HS-27A (cell line): Measurements from ENCODE around the gene FOXL1.

Experiments used
- DNase-seq: peaks from one replicate; pipeline ENCODE4 v3.0.0-alpha.2; 2012; ENCODE audit warnings: low read depth, missing footprints

The FOXL1 gene

DNA sequence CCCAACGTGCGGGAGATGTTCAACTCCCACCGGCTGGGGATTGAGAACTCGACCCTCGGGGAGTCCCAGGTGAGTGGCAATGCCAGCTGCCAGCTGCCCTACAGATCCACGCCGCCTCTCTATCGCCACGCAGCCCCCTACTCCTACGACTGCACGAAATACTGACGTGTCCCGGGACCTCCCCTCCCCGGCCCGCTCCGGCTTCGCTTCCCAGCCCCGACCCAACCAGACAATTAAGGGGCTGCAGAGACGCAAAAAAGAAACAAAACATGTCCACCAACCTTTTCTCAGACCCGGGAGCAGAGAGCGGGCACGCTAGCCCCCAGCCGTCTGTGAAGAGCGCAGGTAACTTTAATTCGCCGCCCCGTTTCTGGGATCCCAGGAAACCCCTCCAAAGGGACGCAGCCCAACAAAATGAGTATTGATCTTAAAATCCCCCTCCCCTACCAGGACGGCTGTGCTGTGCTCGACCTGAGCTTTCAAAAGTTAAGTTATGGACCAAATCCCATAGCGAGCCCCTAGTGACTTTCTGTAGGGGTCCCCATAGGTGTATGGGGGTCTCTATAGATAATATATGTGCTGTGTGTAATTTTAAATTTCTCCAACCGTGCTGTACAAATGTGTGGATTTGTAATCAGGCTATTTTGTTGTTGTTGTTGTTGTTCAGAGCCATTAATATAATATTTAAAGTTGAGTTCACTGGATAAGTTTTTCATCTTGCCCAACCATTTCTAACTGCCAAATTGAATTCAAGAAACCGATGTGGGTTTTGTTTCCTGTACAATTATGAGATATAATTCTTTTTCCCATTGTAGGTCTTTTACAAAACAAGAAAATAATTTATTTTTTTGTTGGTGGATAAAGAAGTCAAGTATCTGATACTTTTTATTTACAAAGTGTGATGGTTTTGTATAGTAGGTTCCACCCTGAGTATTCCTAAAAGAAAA lies 9.4 kb upstream of the FOXL1 start:
- no peak for DNase-seq

DNA sequence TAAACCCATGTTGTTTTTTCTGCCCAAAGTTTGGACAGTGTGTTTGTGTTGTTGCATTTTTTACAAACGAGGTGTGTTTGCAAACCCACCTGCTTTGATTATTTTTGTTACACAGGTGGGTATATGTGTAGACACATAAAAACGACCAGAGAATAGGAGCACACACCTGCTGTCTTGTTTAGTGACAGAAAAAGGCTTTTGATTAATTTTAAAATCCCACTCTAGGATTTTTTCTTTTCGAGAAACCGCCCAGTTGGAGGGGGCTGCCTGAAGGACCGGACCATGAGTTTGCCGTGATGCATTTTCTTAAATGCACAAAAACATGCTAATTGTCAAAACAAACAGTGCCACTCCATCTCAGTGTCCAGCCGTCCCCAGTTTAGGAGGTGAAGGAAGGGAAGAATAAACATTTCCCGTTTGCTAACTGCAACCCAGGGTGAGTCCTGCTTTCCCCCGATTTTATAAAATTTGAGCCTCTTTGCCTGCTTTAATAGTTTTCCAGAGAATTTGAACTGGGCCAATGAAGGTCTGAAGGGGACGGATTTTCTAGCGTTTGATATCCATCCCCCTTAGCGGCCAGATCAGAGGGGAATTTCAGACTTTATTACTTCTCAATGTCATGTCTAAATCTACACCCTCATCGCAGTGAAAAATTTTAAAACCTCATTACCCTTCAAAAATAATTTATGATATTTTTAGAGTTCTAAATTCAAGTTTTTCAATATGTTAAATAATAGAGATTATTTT lies 8.5 kb upstream of the FOXL1 start:
- no peak for DNase-seq

DNA sequence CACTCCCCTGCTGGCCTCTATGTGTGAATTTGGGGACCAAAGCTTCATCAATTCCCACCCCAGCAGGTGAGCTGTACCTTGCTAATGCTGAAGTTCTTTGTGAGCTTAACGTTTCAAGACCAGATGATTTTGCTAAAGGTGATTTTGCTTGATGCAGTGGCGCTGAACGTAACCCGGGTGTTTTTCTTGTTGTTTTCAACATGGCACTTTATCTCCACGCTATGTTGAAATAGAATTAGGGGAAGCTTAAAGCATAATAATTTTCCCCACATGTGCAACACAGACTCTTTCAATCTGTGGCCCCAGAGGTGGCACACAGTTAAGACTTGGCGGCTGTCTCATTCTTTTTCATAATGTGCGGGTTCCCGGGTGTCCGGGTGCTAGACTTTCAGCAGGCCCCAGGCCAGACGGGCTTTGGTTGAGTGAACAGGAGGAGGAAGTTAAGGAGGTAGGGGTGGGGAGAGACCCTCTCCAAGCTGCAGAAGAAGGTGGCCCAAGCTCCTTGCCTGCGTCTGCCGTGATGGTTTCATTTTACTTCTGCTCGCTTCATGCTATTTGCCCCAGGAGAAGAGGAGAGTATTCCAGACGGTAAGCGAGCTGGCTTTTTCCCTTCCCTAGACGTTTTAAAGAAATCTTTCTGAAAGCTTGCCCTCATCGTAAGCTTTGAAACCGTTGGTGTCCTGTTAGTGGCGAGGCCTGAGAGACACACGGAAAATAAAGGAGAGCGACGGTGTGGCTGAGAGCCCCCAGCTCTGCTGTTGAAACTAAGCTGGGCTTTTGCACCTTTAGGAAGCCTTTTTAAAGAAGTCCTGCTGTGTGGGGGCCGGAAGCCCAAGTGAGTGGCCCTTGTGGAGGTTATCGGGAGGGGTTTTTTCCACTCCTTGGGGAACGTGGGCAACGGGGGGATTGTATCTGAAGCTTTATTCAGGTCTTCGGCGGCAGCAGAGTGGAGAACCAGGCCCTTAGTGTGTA lies 7.5 kb upstream of the FOXL1 start:
- DNase-seq: no peak

DNA sequence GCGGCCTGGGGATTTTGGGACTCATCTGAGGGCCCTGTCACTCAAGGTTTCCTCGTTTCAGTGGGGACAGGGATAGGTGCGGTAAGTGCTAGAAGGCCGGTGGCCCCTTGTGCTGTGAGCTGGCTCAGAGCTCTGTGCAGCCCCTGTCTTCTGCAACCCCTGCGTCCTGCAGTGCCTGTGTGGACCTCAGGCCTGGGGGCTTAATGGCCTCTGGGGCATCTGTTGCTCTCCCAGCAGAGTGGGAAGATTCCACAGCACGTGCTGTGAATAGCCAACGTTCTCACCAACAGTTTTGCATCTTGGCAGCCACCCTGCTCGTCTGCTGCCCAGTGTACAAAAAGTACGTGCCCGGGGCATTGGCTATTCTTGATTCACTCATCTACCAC lies 6.8 kb upstream of the FOXL1 start:
- no peak for DNase-seq

DNA sequence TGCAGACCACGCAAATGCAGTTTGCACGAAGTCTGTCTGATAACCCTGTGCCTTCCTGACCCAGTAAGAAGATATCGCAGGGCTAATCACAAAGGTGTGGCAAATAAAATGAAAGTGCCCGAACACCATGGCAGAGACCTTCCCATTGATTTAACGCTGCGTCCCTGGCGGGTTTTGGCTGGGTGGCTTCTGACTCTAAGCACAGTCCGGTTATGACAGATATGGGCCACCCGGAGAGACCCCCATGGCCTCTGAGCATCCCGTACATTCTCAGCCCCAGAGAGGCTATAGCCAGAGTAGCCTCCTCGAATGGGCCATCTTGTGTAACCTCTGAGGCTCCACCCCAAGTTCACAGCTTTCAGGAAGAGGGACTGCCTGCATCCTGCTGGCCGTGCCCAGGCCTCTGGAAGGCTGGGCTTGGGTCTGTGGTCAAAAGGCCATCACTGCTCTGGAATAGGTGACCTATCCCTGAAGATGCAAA lies 6.3 kb upstream of the FOXL1 start:
- no peak for DNase-seq

DNA sequence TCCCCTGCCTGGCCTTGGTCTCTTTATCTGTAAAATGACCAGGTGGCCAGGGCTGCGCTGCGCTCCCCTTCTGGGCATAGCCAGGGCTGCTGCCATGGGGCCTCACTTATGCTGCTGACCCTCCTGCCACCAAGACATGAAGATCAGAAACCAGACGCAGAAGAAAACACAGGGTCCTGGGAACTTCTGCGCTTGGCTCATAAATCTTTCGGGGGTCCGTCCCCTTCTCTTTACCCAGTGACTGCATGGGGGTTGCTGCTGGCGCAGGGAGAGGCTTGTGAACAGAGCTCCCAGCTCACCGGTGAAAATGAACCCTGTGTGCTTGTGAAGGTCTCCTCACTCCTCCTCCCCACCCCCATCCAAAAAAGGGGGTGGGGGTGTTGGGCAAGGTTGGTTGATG lies 5.7 kb upstream of the FOXL1 start:
- no peak for DNase-seq

DNA sequence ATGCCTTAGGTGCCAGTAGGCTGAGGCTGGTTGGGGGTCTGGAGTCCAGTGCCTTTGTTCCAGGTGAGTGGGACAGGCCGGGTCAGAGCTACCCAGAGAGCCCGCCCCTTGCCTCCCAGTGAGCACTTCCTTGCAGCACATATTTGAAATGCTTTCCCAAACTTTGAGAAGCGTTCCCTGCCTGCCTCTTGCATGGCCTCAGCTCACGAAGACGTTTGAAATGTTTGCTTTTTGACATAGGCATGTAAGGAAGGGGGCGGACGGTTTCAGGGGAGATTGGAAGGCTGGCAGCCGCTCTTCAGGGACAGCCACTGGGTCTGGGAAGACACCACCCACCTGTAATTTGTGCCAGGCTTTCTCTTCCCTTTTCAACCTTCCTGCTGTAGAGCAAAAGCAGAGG lies 5.1 kb upstream of the FOXL1 start:
- no peak for DNase-seq

DNA sequence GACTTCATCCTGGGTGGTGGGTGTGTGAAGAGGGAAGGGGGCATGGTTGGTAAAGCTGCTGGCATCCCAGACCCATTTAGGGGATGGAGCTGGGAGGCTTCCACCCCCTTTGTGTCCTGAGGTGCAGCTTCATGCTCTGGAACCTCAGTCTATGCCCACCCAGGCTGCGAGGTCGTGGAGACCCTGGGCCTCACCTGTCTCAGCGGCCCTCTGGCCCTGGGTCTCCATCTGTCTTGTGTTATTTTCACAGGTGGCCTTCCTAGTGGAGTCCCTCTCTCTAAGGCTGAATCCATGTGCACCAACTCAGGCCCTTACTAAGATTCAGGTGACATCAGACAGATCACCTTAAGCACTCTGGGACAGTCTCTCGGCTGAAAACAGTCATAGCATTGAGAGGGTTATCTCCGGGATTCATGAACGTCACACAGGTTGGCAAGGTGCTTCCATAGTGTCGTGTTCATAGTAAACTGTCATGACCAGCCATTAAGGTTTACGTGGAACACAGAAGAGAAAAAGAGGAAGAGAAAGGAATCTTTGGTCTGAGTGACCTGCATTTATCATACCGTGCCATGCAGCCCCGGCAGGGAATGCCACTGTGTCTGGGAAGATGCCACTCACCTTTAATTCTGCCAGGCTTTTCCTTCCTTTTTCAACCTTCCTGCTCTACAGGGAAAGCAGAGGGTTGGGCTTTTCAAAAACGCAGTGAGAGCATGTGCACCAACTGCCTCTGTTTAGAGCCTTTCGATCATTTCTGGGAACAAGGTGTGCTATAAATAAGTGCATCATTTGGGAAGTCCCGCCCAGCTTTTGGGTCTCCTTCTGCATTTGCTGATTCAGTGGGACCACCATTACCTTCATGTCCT lies 4.5 kb upstream of the FOXL1 start:
- DNase-seq: no peak

DNA sequence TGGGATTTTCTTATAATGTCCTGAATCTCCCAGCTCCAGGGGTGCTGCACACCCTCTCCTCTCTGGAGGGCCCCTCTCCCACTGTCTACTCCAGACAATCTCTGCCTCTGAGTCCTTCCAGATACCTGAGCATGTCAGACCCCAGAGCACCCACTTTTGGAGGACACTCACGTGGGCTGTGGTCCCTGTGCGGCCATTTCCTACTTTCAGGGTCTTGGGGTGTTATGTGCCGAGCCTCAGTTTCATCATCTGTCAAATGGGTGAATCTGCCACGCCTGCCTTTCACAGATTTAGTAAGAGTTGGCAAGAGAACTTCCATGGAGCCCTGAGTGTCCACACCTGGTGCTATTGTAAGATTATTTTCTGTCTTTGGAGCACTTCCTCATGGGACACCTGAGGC lies 3.7 kb upstream of the FOXL1 start:
- DNase-seq: no peak

DNA sequence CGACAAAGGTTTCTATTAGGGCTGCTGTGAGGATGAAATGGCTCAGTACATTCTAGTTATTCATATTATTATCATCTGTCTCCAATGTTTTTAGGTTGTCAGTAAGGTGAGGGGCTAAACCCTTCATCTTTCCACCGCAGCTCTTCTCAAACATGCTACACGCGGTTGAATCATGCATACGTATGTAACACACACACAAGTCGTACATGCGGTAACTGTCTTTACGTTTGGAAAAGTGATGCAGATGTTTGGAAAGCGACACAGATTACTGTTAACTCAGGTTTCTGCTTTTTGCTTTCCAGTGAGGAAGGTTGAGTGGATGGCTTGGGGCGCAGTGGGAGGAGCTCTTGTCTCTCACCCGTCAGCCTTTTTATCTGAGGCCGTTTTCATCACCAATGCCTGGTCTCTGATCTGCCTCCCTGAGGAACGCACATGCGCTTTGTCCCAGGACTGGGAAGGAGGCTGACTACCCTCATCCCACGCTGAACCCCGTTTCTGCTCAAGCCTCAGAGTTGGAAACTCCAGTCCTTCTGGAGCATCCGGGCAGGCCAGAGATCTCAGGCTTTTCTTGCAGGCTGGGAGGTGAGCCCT lies 3.2 kb upstream of the FOXL1 start:
- DNase-seq: no peak

DNA sequence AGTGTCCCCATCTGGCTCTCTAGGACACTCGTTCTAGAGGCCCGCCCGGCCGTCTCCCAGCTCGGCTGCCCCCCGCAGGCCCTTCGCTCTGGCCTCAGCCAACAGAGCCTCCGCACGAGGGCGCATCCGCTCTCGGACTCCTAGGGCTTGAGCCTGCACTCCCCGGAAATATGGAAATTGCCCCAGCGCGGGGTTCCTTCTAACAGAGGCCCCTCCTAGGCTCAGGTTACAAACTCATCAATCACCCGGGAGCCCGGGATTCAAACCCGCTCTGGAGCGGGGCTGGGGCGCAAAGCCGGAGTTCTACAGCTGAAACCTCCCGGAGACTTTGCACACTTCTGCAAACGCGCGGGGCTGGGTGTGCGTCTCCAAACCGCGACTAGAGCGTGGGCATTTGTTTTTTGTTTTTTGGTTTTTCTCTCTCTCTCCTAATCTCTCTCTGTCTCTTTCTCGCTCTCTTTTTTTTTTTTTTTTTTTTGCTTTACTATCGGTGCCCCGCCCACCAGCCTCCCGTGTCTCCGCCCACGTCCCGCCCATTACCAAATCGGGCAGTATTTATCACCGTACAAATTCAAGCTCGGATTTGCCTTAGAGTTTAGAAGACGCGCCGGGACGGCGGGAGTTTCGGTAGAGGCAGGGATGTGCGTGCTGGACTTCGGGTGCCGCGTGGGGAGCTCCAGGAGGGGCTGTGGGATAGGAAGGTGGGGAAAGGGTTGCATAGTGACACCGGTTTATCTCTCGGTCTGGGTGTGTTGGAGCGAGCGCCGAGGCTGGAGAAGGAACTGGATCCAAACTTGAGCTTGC lies 2.4 kb upstream of the FOXL1 start:
- DNase-seq: no peak

DNA sequence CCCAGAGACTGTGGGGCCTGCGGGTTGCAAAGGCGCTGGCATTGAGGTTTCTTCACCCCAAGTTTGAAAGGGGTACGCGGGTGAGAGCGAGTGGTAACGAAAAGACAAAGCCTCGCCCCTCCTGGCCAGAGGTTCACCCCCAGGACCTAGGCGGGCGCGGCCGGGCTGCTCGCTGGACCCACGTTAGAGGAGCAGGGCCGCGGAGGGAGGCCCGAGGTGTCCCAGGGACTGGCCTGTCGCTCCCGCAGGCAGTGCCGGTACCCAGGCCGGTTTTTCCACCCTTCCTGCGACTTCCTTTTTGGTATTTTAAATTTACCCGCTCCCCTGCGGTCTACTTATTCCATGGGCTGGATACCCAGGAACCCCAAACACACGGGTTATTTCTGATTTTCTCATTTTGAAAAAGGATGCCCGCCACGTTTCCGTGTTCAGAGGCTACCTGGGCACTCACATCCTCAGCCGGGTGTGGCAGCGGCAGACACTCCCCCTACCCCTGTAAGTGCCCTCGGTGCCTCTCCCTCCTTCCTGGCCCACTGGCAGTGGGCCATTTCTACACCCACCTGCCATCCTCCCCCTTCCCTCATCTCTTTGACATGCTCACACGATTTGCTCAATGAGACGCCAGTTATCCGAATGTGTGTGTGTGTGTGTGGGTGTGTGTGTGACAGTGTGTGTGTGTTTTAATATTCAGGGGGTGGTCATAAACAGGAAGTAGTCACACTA lies 1.6 kb upstream of the FOXL1 start:
- DNase-seq: no peak

DNA sequence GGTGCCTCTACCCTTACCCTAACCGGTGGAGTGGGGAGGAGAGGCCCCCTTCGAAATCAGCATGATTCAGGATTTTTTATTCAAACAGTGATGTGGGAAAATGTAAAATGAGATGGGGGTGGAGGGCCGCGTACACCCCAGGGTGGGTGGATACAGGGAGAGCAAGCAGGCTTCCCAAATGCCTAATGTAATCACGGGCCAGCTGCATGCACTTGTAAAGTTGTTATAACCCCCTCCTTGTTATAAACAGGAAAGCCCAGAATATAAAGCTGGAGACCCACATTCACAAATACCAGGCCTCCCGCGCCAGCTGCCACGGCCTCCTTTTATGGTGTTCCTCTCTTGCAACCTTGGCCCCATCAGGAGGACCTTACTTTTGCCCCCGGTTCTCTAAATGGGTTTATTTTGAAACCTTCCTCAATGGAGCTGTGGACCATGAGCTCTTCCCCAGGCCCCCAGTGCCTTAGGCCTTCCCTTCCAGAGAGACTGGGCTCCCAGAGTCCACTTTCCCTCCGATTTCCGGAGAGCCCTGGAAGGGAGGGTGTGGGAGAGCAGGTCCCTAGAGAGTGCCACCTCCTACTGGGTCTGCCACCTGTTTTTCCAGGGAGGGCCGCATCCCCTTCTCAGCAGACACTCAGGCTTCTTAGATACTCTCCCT lies 906 bp upstream of the FOXL1 start:
- no peak for DNase-seq

DNA sequence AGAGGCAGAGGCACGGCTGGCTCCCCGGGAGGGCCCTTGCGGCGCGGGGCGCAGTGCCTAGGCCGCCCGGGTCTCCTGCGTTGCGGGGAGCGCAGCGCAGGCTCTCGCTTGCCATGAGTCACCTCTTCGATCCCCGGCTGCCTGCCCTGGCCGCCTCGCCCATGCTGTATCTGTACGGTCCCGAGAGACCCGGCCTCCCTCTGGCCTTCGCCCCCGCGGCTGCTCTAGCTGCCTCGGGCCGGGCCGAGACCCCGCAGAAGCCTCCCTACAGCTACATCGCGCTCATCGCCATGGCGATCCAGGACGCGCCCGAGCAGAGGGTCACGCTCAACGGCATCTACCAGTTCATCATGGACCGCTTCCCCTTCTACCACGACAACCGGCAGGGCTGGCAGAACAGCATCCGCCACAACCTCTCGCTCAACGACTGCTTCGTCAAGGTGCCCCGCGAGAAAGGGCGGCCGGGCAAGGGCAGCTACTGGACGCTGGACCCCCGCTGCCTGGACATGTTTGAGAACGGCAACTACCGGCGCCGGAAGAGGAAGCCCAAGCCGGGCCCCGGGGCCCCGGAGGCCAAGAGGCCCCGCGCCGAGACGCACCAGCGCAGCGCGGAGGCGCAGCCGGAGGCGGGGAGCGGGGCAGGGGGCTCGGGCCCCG lies 390 bp downstream of the FOXL1 start:
- no peak for DNase-seq

DNA sequence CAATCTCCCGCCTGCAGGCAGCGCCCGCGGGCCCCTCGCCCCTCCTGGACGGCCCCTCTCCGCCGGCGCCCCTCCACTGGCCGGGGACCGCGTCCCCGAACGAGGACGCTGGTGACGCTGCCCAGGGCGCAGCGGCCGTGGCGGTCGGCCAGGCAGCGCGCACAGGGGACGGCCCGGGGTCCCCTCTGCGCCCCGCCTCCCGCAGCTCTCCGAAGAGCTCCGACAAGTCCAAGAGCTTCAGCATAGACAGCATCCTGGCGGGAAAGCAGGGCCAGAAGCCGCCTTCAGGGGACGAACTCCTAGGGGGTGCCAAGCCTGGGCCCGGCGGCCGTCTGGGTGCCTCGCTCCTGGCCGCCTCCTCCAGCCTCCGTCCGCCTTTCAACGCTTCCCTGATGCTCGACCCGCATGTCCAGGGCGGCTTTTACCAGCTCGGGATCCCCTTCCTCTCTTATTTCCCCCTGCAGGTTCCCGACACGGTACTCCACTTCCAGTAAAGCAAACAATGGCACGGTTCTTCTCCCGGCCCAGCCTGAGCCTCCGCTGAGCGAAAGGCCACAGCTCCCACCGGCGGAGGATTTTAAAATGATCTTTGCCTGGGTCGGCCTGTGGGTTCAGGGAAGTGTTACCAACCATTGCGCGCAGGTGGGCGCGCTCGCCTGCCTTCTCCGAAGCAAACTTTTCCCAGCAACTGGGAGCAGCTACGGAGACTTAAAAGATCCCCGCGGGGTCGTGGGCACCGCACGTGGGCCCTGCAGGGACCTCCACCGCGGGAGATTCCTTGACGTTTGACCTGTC lies 1.1 kb downstream of the FOXL1 start:
- no peak for DNase-seq

DNA sequence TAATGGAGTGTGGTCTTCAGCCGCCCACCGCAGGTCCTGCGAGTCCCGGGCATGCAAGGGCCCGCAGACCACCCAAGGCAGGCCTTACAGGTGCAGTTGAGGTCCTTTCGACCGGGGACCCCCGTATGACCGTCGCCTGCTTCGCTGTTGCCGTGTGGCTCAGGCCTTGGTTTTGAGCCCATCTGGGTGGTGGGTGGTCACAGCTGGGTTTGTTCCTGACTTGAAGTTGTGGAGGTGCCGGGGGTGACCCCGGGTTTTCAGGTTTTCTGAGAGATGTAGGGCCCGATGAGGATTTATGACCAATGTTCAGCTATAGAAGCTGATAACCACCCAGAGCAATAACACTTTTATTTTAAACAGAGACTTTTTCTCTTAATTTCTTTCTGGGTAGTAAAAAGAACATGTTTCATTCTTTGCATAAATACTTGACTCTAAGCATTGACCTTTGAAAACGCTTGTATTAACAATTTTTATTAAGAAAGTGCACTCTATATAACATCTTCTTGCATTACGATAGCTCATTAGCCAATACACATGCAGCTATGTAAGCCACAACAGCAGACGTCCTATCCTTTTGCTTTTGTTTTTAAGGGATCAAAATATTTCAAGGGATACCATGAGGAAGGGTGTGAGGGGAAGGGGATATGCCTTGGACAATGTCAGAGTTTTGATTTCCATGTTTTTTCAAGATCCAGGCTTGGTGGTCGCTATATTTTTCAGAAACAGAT lies 1.9 kb downstream of the FOXL1 start:
- no peak for DNase-seq

DNA sequence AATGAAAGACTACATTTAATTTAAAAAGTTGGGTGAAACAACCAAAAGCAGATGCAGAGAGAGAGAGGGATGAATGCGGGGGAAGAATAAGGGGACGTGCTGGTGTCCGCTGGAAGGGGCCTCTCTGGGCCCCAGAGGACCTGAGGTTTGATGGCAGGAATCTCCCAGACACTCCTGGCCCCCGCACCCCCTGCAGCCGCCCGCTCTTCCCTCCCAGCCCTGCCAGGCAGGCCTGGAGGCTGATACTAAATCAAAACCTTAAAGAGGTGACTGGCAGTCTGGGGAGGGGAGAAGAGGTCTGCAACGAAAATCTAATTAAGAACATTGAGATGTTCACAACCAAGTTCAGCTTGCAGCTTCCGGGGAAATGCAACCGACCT lies 2.4 kb downstream of the FOXL1 start:
- no peak for DNase-seq
